Esophagus muscularis mucosa (tissue), 4 donors: ENCODE measurements around the gene PIH1D1.

ENCODE experiments used
- EP300 ChIP-seq: sonication (generic); formaldehyde crosslinking; IDR thresholded peaks from one replicate; pipeline ENCODE4 v1.6.1; 2017; ENCODE audit warnings: antibody characterized with exemption
- POLR2A ChIP-seq: fragments of 450-650 bp; IDR thresholded peaks from one replicate; pipeline ENCODE4 v1.6.1; 2017; ENCODE audit warnings: antibody characterized with exemption, moderate library complexity, mild to moderate bottlenecking, low read depth
- POLR2AphosphoS5 ChIP-seq, 2 donors: sonication (generic); formaldehyde crosslinking; IDR thresholded peaks; one replicate each; pipeline ENCODE4 v1.6.1; 2017; ENCODE audit warnings: antibody characterized with exemption in 2 of 2
- TF ChIP-seq, protein P1 (sequence below), 3 experiments: fragments of 200-600 bp in 2 of 3; fragments of 450-650 bp in 1 of 3; sonication (generic) in 2 of 3; IDR thresholded peaks; one replicate each; pipeline ENCODE4 v1.5.1; 2017 to 2019; ENCODE audit warnings: antibody characterized with exemption in 3 of 3, mild to moderate bottlenecking in 2 of 3, moderate library complexity in 1 of 3

DNA sequence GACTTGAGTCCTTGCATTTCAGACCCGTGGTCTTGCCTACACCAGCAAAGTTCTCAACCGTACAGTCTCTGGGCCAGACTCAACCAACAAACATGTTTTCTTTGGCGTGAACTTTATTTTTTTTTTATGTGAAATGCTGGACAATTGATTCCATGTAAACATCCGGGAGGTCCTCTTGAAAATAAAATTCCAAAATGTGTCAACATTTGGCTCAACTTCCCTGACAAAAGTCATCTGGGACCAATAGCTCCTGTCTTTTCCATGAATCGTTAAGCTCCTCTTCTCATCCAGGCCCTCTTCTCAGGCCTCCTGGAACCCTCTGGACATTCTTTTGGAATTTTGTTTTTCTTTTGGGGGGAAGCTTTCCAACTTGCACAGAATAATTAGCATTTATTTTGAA is 4.2 kb upstream of the PIH1D1 start:
- TF ChIP-seq, protein P1, sequence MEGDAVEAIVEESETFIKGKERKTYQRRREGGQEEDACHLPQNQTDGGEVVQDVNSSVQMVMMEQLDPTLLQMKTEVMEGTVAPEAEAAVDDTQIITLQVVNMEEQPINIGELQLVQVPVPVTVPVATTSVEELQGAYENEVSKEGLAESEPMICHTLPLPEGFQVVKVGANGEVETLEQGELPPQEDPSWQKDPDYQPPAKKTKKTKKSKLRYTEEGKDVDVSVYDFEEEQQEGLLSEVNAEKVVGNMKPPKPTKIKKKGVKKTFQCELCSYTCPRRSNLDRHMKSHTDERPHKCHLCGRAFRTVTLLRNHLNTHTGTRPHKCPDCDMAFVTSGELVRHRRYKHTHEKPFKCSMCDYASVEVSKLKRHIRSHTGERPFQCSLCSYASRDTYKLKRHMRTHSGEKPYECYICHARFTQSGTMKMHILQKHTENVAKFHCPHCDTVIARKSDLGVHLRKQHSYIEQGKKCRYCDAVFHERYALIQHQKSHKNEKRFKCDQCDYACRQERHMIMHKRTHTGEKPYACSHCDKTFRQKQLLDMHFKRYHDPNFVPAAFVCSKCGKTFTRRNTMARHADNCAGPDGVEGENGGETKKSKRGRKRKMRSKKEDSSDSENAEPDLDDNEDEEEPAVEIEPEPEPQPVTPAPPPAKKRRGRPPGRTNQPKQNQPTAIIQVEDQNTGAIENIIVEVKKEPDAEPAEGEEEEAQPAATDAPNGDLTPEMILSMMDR (IDR thresholded peaks at IDR 0.05) = no peak
- TF ChIP-seq POLR2AphosphoS5 (IDR thresholded peaks at IDR 0.05) = no peak
- no peak for TF ChIP-seq POLR2A
- no peak for TF ChIP-seq EP300
